Testis (tissue), 2 donors: Measurements from ENCODE around the gene ACSF2.

Source experiments
- POLR2A ChIP-seq: fragments of 450-650 bp; IDR thresholded peaks from one replicate; pipeline ENCODE4 v1.6.1; 2017; ENCODE audit warnings: antibody characterized with exemption, mild to moderate bottlenecking, moderate library complexity
- TF ChIP-seq, protein P1 (sequence below), 3 experiments: fragments of 450-650 bp in 2 of 3; fragments of 200-600 bp in 1 of 3; sonication (generic) in 1 of 3; IDR thresholded peaks; one replicate each; pipeline ENCODE4 v1.5.1; 2016 to 2019; ENCODE audit warnings: antibody characterized with exemption in 3 of 3, mild to moderate bottlenecking in 2 of 3, moderate library complexity in 1 of 3

- TF ChIP-seq, protein P1, sequence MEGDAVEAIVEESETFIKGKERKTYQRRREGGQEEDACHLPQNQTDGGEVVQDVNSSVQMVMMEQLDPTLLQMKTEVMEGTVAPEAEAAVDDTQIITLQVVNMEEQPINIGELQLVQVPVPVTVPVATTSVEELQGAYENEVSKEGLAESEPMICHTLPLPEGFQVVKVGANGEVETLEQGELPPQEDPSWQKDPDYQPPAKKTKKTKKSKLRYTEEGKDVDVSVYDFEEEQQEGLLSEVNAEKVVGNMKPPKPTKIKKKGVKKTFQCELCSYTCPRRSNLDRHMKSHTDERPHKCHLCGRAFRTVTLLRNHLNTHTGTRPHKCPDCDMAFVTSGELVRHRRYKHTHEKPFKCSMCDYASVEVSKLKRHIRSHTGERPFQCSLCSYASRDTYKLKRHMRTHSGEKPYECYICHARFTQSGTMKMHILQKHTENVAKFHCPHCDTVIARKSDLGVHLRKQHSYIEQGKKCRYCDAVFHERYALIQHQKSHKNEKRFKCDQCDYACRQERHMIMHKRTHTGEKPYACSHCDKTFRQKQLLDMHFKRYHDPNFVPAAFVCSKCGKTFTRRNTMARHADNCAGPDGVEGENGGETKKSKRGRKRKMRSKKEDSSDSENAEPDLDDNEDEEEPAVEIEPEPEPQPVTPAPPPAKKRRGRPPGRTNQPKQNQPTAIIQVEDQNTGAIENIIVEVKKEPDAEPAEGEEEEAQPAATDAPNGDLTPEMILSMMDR (IDR thresholded peaks at IDR 0.05): no peak
- no peak for TF ChIP-seq POLR2A
Measured at GRCh38 chr17:50471009-50471905, 45.2 kb downstream of the ACSF2 start.
